Cerebellar nuclear complex (tissue), 1 donor: ENCODE data around the gene TAS2R50.

Experiments used
- DNase-seq, 2 experiments: peaks; one replicate each; lab custom pipeline; 2025; lab: John Stamatoyannopoulos, UW

TAS2R50 gene

GRCh38 chr12:10952645-10953044 is 34.1 kb downstream of the TAS2R50 start:
- DNase-seq, result no peak

GRCh38 chr12:10943167-10943566 is 43.5 kb downstream of the TAS2R50 start:
- no peak for DNase-seq

DNA sequence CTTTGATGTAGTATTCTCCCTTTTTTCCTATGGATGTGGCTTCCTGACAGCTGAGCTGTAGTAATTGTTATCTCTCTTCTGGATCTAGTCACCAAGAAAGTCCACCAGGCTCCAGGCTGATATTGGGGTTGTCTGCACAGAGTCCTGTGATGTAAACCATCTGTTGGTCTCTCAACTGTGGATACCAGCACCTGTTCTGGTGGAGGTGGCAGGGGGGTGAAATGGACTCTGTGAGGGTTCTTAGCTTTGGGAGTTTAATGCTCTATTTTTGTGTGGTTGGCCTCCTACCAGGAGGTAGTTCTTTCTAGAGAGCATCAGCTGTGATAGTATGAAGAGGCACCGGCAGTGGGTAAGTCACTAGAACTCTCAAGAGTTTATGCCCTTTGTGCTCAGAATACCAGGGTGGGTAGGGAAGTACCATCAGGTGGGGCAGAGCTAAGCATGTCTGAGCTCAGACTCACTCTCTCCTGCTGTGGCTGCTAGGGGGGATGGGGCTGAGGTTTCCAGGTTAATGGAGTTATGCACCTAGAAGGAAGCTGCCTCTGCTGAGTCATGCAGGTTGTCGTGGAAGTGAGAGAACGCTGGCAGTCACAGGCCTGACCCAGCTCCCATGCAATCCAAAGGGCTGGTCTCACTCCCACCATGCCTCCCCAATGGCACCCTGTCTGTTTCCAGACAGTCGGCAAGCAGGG is 44.6 kb downstream of the TAS2R50 start:
- DNase-seq, result no peak

DNA sequence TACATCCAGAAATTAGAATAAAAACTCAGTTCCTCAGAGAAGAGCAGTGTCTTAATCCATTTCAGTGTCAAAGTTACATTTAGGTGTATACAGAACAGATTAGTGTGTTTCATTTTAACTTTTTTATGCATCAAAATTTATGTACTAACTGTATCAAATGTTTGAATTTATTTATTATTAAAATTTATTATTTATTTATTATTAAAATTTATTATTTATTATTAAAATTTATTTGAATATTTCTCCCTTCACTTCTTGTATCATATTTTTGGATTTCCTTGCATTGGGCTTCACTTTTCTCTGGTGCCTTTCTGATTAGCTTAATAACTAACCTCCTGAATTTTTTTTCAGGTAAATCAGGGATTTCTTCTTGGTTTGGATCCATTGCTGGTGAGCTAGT is 45.3 kb downstream of the TAS2R50 start:
- DNase-seq, result no peak

DNA sequence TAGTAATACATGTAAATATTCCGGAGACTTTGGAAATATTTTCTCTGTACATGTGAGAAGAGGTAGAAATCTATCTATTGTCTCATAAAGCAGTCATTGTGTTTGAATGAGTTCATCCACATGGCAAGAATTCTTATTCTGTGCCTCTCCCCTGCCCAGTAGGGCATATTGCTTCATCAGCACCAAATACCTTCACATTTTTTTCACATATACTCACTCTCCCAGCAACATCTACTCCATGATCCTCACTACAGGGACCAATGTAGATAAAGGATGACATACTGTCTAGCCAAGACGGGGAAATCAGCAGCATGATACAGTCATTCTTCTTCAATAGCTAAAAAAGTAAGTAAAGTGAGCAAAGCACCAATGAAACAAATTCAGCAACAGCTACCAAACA is 46.3 kb downstream of the TAS2R50 start:
- DNase-seq, result no peak

DNA sequence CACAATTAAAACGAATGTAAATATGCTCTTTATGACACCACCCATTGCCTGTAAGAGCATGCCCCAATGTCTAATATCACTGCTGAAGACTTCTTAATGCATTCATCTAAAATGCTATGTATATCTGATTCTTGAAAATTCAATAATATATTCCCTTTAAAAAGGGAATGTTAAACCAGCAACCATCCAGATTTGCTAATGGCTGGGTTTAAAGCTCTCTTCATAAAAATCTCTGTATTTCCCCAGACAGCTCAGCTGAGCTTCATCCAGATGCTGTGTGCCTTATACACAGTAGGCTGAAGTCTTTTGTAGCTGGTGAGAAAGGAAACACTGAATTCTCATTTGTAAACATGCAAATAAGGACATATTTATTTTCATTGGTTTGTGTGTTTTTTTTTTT is 47.5 kb downstream of the TAS2R50 start, which contains the start of gene TAS2R14:
Gene TAS2R14 (minus strand): TSS at position 101 of the 400 bp plus-strand sequence. CDS start 56 bp downstream, at position 45.
- DNase-seq, result no peak

- no peak for DNase-seq
These were observed 50.2 kb downstream of the TAS2R50 start for GRCh38 chr12:10936506-10936905.
